ENCODE data around the gene KCP. TPM values are rescaled to one million over a fixed set of nuclear protein-coding genes. Genes with fewer than 3 reads are reported as not detected.

Gene KCP
- polyA plus RNA-seq, 1 of the 3 experiments (the other 2 are of a cell fraction), result not detected

- TF ChIP-seq SIN3A (IDR thresholded peaks at IDR 0.05; ENCODE audit: borderline replicate concordance, low read depth, low read length), result peak; percentile 39; the same call in 1 of the 2 replicates
Observed at GRCh38 chr7:128827971-128828711, 82.4 kb downstream of the KCP start (continued).

GRCh38 chr7:128827248-128827958, 83.1 kb downstream of the KCP start:
- peak overlapping the region in 1 of 2 experiments; percentile 28; a peak in 1 of 4 replicates for H3K4me3 ChIP-seq (ENCODE audit: low read depth in 2 of 2, low read length in 1 of 2)
- peak overlapping the region; percentile 56 to 98; a peak in 3 of 4 replicates for H3K27ac ChIP-seq (ENCODE audit: low read depth in 2 of 2, low read length in 1 of 2)
- H3K27me3 ChIP-seq (ENCODE audit: insufficient read depth), result no peaks in the 10 kb centered on the region
- peaks cover 39% of the 10 kb centered on the region for H3F3A ChIP-seq (replicated peaks; ENCODE audit: insufficient read depth)
- H3K9me2 ChIP-seq, result no peaks in the 10 kb centered on the region
- peak overlapping the region; percentile 66 for H3K9ac ChIP-seq
- 36% methylated on average over 12 of the region's 17 CpGs for WGBS (ENCODE audit: low lambda C conversion rate)
- no peaks in the 10 kb centered on the region for H3K36me3 ChIP-seq (replicated peaks in 1 of 2; ENCODE audit: control insufficient read depth in 1 of 2, insufficient read depth in 2 of 2, low read length in 1 of 2)
- peak overlapping the region; percentile 7 for H2AFZ ChIP-seq (ENCODE audit: low read depth)
- H4K20me1 ChIP-seq (ENCODE audit: insufficient read depth), result peaks cover 12% of the 10 kb centered on the region
- CTCF ChIA-PET, result interaction anchor here (0.7 to 3.7 kb wide), 8 partner anchors 12 to 457 kb away, joined by 3 to 12 read pairs (median 3); partner anchors contain the start of gene ATP6V1F
- peak overlapping the region; percentile 74 for H3K4me2 ChIP-seq
- peaks cover 21% of the 10 kb centered on the region for H3K79me2 ChIP-seq (ENCODE audit: insufficient read depth)
- H3K4me1 ChIP-seq (ENCODE audit: control insufficient read depth in 1 of 2, insufficient read depth in 2 of 2, low read depth in 1 of 2, low read length in 1 of 2), result peaks cover 30 to 32% of the 10 kb centered on the region in 2 experiments; a peak in 3 of 4 replicates
- H3K9me3 ChIP-seq, result no peaks in the 10 kb centered on the region
- DNase-seq, result peak; percentile 44
- POLR2A ChIA-PET, result interaction anchor here (1.6 to 2.4 kb wide), 2 partner anchors 10 to 15 kb away, joined by 4 to 15 read pairs; no protein-coding TSS in a partner anchor
- peak in 1 of 2 experiments; percentile 92; a peak in 1 of 4 replicates for TF ChIP-seq EP300 (IDR thresholded peaks at IDR 0.05; ENCODE audit: borderline replicate concordance in 1 of 2, low read depth in 1 of 2, low read length in 1 of 2)
- TF ChIP-seq REST (IDR thresholded peaks at IDR 0.05; ENCODE audit: low read depth, low read length), result no peak; the same call in 1 of the 2 replicates
- 0 out of 2 replicates have a peak, but pooled peaks have one; percentile 61 for TF ChIP-seq SIN3A (IDR thresholded peaks at IDR 0.05; ENCODE audit: borderline replicate concordance, low read depth, low read length)
- TF ChIP-seq POLR2AphosphoS5 (IDR thresholded peaks at IDR 0.05; ENCODE audit: low read depth, low read length), result peak; percentile 52; the same call in 1 of the 2 replicates
- no peak; the same call in 1 of the 2 replicates for TF ChIP-seq YY1 (IDR thresholded peaks at IDR 0.05; ENCODE audit: low read depth)
- TF ChIP-seq RAD21 (IDR thresholded peaks at IDR 0.05; ENCODE audit: low read length), result no peak
- TF ChIP-seq NFIC (IDR thresholded peaks at IDR 0.05; ENCODE audit: borderline replicate concordance), result peak; percentile 97
- peak; percentile 93 for TF ChIP-seq JUND (IDR thresholded peaks at IDR 0.05)
- TF ChIP-seq RFX5 (IDR thresholded peaks at IDR 0.05; ENCODE audit: low read length), result no peak
- no peak for TF ChIP-seq CHD2 (IDR thresholded peaks at IDR 0.05; ENCODE audit: low read length, partially characterized antibody)
- TF ChIP-seq ELF1 (IDR thresholded peaks at IDR 0.05), result no peak; the same call in 1 of the 2 replicates
- no peak for TF ChIP-seq IRF3 (IDR thresholded peaks at IDR 0.05; ENCODE audit: low read depth, low read length)
- TF ChIP-seq CTCF (IDR thresholded peaks at IDR 0.05), result no peak
- TF ChIP-seq PBX3 (IDR thresholded peaks at IDR 0.05), result peak; percentile 82
- TF ChIP-seq RXRA (IDR thresholded peaks at IDR 0.05; ENCODE audit: borderline replicate concordance, low read depth), result peak; percentile 99
- TF ChIP-seq ZBTB33 (IDR thresholded peaks at IDR 0.05; ENCODE audit: borderline replicate concordance, low read depth), result peak; percentile 83
- TF ChIP-seq TCF12 (IDR thresholded peaks at IDR 0.05), result peak; percentile 90
- no peak for TF ChIP-seq GABPA (IDR thresholded peaks at IDR 0.05; ENCODE audit: low read depth)
- TF ChIP-seq TEAD4 (IDR thresholded peaks at IDR 0.05; ENCODE audit: borderline replicate concordance, insufficient read depth), result peak; percentile 87; the same call in 1 of the 2 replicates

All from SK-N-SH (cell line).